ENCODE measurements around the gene PCBP1. TPM values are rescaled to one million over a fixed set of nuclear protein-coding genes. Genes with fewer than 3 reads are reported as not detected.

PCBP1 gene
- total and polyA plus RNA-seq, 12 donors: 32.8 to 511 (median 309) TPM

- WGBS, 4 donors: 32 to 49% (median 34%) methylated on average over 9 to 10 of the region's 10 CpGs
- DNase-seq: peak in 6 of 7 donors; percentile 38 to 79 (median 58)
- peaks cover 32 to 36% of the 10 kb centered on the region in 2 donors for H3K4me1 ChIP-seq (replicated peaks in 1 of 2)
- intact Hi-C loops (cut with DNase I): loop anchor here (5.0 kb wide), 1 partner anchor 57 kb away; no protein-coding TSS in a partner anchor
- H3K9me3 ChIP-seq (replicated peaks in 1 of 3): no peaks in the 10 kb centered on the region
- TF ChIP-seq CTCF (IDR thresholded peaks at IDR 0.05) (no peak), POLR2A (IDR thresholded peaks at IDR 0.05) (peak in 1 of 2 donors; percentile 24)
- peak overlapping the region in 4 of 5 donors; percentile 99 to 100 (median 100) for H3K27ac ChIP-seq
- H3K4me3 ChIP-seq: peak overlapping the region in 1 of 4 donors; percentile 91
- H3K36me3 ChIP-seq (replicated peaks in 1 of 2): peaks cover 0 to 30% of the 10 kb centered on the region in 2 donors
- H3K27me3 ChIP-seq: no peaks in the 10 kb centered on the region
Observed at GRCh38 chr2:70084973-70085710, 2.1 kb upstream of the PCBP1 start.

GRCh38 chr2:70085711-70086277, 1.5 kb upstream of the PCBP1 start:
- intact Hi-C loops (cut with DNase I): loop anchor here (5.0 kb wide), 1 partner anchor 57 kb away; no protein-coding TSS in a partner anchor
- DNase-seq: no peak
- Histone ChIP-seq H3K27me3 (no peaks in the 10 kb centered on the region), H3K27ac (peak overlapping the region; percentile 96 to 100 (median 99)), H3K4me3 (peak overlapping the region in 3 of 4 donors; percentile 52 to 91 (median 69)), H3K4me1 (replicated peaks in 1 of 2) (peaks cover 33 to 41% of the 10 kb centered on the region in 2 donors), H3K36me3 (replicated peaks in 1 of 2) (peaks cover 0 to 24% of the 10 kb centered on the region in 2 donors), H3K9me3 (replicated peaks in 1 of 3) (no peaks in the 10 kb centered on the region)
- no peak for TF ChIP-seq POLR2A (IDR thresholded peaks at IDR 0.05)
- no peak for TF ChIP-seq CTCF (IDR thresholded peaks at IDR 0.05)
- 11 to 28% (median 16%) methylated on average over 22 of the region's 22 CpGs for WGBS, 4 donors

- Histone ChIP-seq H3K4me1 (replicated peaks in 1 of 2) (peaks cover 33 to 41% of the 10 kb centered on the region in 2 donors), H3K27ac (peak overlapping the region; percentile 96 to 100 (median 99)), H3K36me3 (replicated peaks in 1 of 2) (peaks cover 0 to 19% of the 10 kb centered on the region in 2 donors), H3K9me3 (replicated peaks in 1 of 3) (no peaks in the 10 kb centered on the region), H3K4me3 (peak overlapping the region in 3 of 4 donors; percentile 52 to 91 (median 69)), H3K27me3 (no peaks in the 10 kb centered on the region)
- WGBS, 4 donors: 0 to 1% (median 1%) methylated on average over 23 to 40 of the region's 40 CpGs
- DNase-seq: peak; percentile 71 to 86 (median 75)
- intact Hi-C loops (cut with DNase I): loop anchor here (5.0 kb wide), 1 partner anchor 56 kb away; no protein-coding TSS in a partner anchor
- TF ChIP-seq POLR2A (IDR thresholded peaks at IDR 0.05) (no peak), CTCF (IDR thresholded peaks at IDR 0.05) (no peak)
Observed at GRCh38 chr2:70086278-70086837, 919 bp upstream of the PCBP1 start.

Data from adrenal gland (tissue), 12 donors.